ENCODE measurements around the gene GRK1.

The GRK1 gene

DNA sequence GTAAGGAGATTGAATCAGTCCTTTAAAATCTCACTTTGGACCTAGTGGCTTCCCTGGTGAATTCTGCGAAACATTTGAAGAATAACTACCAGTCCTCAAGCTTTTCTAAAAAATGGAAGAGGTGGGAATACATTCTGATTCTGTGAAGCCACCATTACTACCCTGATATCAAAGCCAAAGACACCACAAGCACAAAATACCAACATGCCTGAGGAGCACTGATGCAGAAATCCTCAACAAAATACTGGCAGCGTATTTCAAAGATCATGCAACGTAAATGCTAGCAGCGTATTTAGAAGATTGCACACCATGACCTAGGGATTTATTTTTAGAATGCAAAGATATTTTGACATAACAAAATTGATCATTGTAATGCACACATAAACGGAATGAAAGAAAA, 23.4 kb upstream of the GRK1 start:
- H3K9me3 ChIP-seq (ENCODE audit: control insufficient read depth, insufficient read depth, low read length): peaks cover 14% of the 10 kb centered on the region; the same call in 1 of the 2 replicates
- peaks cover 36% of the 10 kb centered on the region for H3K36me3 ChIP-seq (ENCODE audit: control insufficient read depth, insufficient read depth, low read length)
- no peak overlapping the region for H3K27ac ChIP-seq (ENCODE audit: low read depth, low read length)
- H3K27me3 ChIP-seq (ENCODE audit: control insufficient read depth, insufficient read depth, low read length): no peaks in the 10 kb centered on the region
- no peak overlapping the region for H3K4me3 ChIP-seq (ENCODE audit: low read depth, low read length)
- H3K9ac ChIP-seq (ENCODE audit: low read depth, low read length): no peak overlapping the region
- no peaks in the 10 kb centered on the region for H3K4me1 ChIP-seq (ENCODE audit: control insufficient read depth, insufficient read depth, low read length)

DNA sequence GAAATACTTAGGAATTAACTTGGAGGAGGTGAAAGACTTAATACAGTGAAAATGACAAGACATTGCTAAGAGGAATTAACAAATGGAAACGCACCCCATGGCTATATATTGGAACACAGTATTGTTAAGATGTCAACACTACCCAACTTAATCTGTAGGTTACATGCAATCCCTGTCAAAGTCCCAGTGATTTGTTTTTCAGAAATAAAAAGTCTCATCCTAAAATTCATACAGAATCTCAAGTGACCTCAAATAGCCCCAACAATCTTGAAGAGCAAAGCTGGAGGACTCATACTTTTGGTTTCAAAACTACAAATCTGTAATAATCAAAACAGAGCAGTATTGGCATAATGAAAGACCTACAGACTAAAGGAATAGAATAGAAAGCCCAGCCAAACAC, 22.2 kb upstream of the GRK1 start:
- H3K4me3 ChIP-seq (ENCODE audit: low read depth, low read length): no peak overlapping the region
- peaks cover 14% of the 10 kb centered on the region; the same call in 1 of the 2 replicates for H3K9me3 ChIP-seq (ENCODE audit: control insufficient read depth, insufficient read depth, low read length)
- no peak overlapping the region for H3K9ac ChIP-seq (ENCODE audit: low read depth, low read length)
- H3K27ac ChIP-seq (ENCODE audit: low read depth, low read length): no peak overlapping the region
- no peaks in the 10 kb centered on the region for H3K4me1 ChIP-seq (ENCODE audit: control insufficient read depth, insufficient read depth, low read length)
- H3K27me3 ChIP-seq (ENCODE audit: control insufficient read depth, insufficient read depth, low read length): no peaks in the 10 kb centered on the region
- H3K36me3 ChIP-seq (ENCODE audit: control insufficient read depth, insufficient read depth, low read length): peaks cover 24% of the 10 kb centered on the region

- Histone ChIP-seq H3K36me3 (ENCODE audit: control insufficient read depth, insufficient read depth, low read length) (peaks cover 19% of the 10 kb centered on the region), H3K27me3 (ENCODE audit: control insufficient read depth, insufficient read depth, low read length) (no peaks in the 10 kb centered on the region), H3K27ac (ENCODE audit: low read depth, low read length) (no peak overlapping the region), H3K4me3 (ENCODE audit: low read depth, low read length) (no peak overlapping the region), H3K4me1 (ENCODE audit: control insufficient read depth, insufficient read depth, low read length) (no peaks in the 10 kb centered on the region), H3K9me3 (ENCODE audit: control insufficient read depth, insufficient read depth, low read length) (peaks cover 14% of the 10 kb centered on the region; the same call in 1 of the 2 replicates), H3K9ac (ENCODE audit: low read depth, low read length) (no peak overlapping the region)
Observed at GRCh38 chr13:113645329-113645728, 21.7 kb upstream of the GRK1 start.

GRCh38 chr13:113646376-113646775, 20.6 kb upstream of the GRK1 start:
- H3K27me3 ChIP-seq (ENCODE audit: control insufficient read depth, insufficient read depth, low read length): no peaks in the 10 kb centered on the region
- H3K9ac ChIP-seq (ENCODE audit: low read depth, low read length): no peak overlapping the region
- H3K27ac ChIP-seq (ENCODE audit: low read depth, low read length): no peak overlapping the region
- peaks cover 12% of the 10 kb centered on the region; the same call in 1 of the 2 replicates for H3K36me3 ChIP-seq (ENCODE audit: control insufficient read depth, insufficient read depth, low read length)
- peaks cover 10% of the 10 kb centered on the region; the same call in 1 of the 2 replicates for H3K9me3 ChIP-seq (ENCODE audit: control insufficient read depth, insufficient read depth, low read length)
- no peak overlapping the region for H3K4me3 ChIP-seq (ENCODE audit: low read depth, low read length)
- no peaks in the 10 kb centered on the region for H3K4me1 ChIP-seq (ENCODE audit: control insufficient read depth, insufficient read depth, low read length)

GRCh38 chr13:113646921-113647340, 20.1 kb upstream of the GRK1 start:
- Histone ChIP-seq H3K36me3 (ENCODE audit: control insufficient read depth, insufficient read depth, low read length) (0 out of 2 replicates have a peak, but pooled peaks cover 6% of the 10 kb centered on the region), H3K27ac (ENCODE audit: low read depth, low read length) (no peak overlapping the region), H3K9ac (ENCODE audit: low read depth, low read length) (no peak overlapping the region)

GRCh38 chr13:113647351-113648215, 19.4 kb upstream of the GRK1 start:
- H3K27ac ChIP-seq (ENCODE audit: low read depth, low read length): no peak overlapping the region
- H3K4me1 ChIP-seq (ENCODE audit: control insufficient read depth, insufficient read depth, low read length): no peaks in the 10 kb centered on the region
- no peaks in the 10 kb centered on the region for H3K27me3 ChIP-seq (ENCODE audit: control insufficient read depth, insufficient read depth, low read length)
- no peak overlapping the region for H3K4me3 ChIP-seq (ENCODE audit: low read depth, low read length)
- H3K36me3 ChIP-seq (ENCODE audit: control insufficient read depth, insufficient read depth, low read length): no peaks in the 10 kb centered on the region
- H3K9me3 ChIP-seq (ENCODE audit: control insufficient read depth, insufficient read depth, low read length): peaks cover 7% of the 10 kb centered on the region; the same call in 1 of the 2 replicates
- H3K9ac ChIP-seq (ENCODE audit: low read depth, low read length): no peak overlapping the region

More at GRCh38 chr13:113646921-113647340, 20.1 kb upstream of the GRK1 start:
- H3K27me3 ChIP-seq (ENCODE audit: control insufficient read depth, insufficient read depth, low read length): no peaks in the 10 kb centered on the region
- peaks cover 10% of the 10 kb centered on the region; the same call in 1 of the 2 replicates for H3K9me3 ChIP-seq (ENCODE audit: control insufficient read depth, insufficient read depth, low read length)
- H3K4me3 ChIP-seq (ENCODE audit: low read depth, low read length): no peak overlapping the region
- no peaks in the 10 kb centered on the region for H3K4me1 ChIP-seq (ENCODE audit: control insufficient read depth, insufficient read depth, low read length)

DNA sequence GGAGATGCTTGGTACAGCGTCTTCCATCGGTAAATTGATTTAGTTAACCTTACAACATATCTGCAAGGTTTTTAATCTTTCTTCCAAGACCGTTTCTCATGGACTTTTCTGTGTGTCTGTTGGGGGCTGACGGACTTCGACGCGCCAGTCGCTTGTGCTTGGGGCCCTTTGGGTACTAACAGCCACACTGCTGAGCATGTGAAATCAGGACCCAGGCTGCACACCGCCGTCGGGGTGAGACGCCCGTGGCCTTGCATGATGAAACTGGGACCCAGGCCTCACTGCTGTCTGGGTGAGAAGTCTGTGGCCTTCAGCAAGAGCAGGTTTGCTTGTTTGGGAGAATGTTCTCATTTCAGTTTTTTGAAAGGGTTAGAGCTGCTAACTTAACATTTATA, 18.8 kb upstream of the GRK1 start:
- Histone ChIP-seq H3K4me1 (ENCODE audit: control insufficient read depth, insufficient read depth, low read length) (no peaks in the 10 kb centered on the region), H3K9me3 (ENCODE audit: control insufficient read depth, insufficient read depth, low read length) (peaks cover 4% of the 10 kb centered on the region; the same call in 1 of the 2 replicates), H3K36me3 (ENCODE audit: control insufficient read depth, insufficient read depth, low read length) (no peaks in the 10 kb centered on the region), H3K27me3 (ENCODE audit: control insufficient read depth, insufficient read depth, low read length) (no peaks in the 10 kb centered on the region), H3K27ac (ENCODE audit: low read depth, low read length) (no peak overlapping the region), H3K9ac (ENCODE audit: low read depth, low read length) (no peak overlapping the region), H3K4me3 (ENCODE audit: low read depth, low read length) (no peak overlapping the region)

DNA sequence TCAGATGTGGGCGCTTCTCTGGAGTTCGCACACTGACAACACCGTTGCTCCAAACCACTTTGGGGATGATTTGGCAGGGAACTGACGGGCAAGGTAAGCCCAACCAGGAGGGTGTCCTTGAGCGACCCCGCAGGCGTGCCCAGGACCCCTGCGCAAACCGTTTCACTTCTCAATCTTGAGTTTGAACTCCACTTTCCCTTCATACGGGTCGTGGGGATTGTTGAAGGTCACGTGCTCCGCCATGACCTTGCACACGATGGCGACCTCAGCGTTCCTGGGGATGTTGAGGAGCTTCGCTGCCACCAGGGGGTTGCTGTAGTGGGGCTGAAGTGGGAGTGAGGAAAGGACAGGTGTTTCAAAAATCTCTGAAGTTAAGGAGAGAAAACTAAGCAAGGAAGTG, 17.8 kb upstream of the GRK1 start:
- no peak overlapping the region for H3K27ac ChIP-seq (ENCODE audit: low read depth, low read length)
- H3K4me1 ChIP-seq (ENCODE audit: control insufficient read depth, insufficient read depth, low read length): no peaks in the 10 kb centered on the region
- H3K36me3 ChIP-seq (ENCODE audit: control insufficient read depth, insufficient read depth, low read length): no peaks in the 10 kb centered on the region
- no peak overlapping the region for H3K4me3 ChIP-seq (ENCODE audit: low read depth, low read length)
- H3K9ac ChIP-seq (ENCODE audit: low read depth, low read length): no peak overlapping the region
- 0 out of 2 replicates have a peak, but pooled peaks cover 3% of the 10 kb centered on the region for H3K9me3 ChIP-seq (ENCODE audit: control insufficient read depth, insufficient read depth, low read length)
- H3K27me3 ChIP-seq (ENCODE audit: control insufficient read depth, insufficient read depth, low read length): no peaks in the 10 kb centered on the region

GRCh38 chr13:113650275-113650674, 16.7 kb upstream of the GRK1 start:
- Histone ChIP-seq H3K4me3 (ENCODE audit: low read depth, low read length) (no peak overlapping the region), H3K27ac (ENCODE audit: low read depth, low read length) (no peak overlapping the region), H3K36me3 (ENCODE audit: control insufficient read depth, insufficient read depth, low read length) (no peaks in the 10 kb centered on the region), H3K4me1 (ENCODE audit: control insufficient read depth, insufficient read depth, low read length) (no peaks in the 10 kb centered on the region), H3K27me3 (ENCODE audit: control insufficient read depth, insufficient read depth, low read length) (no peaks in the 10 kb centered on the region), H3K9me3 (ENCODE audit: control insufficient read depth, insufficient read depth, low read length) (no peaks in the 10 kb centered on the region), H3K9ac (ENCODE audit: low read depth, low read length) (no peak overlapping the region)

- no peak overlapping the region for H3K4me3 ChIP-seq (ENCODE audit: low read depth, low read length)
- H3K36me3 ChIP-seq (ENCODE audit: control insufficient read depth, insufficient read depth, low read length): no peaks in the 10 kb centered on the region
- no peak overlapping the region for H3K27ac ChIP-seq (ENCODE audit: low read depth, low read length)
- H3K27me3 ChIP-seq (ENCODE audit: control insufficient read depth, insufficient read depth, low read length): no peaks in the 10 kb centered on the region
- no peaks in the 10 kb centered on the region for H3K4me1 ChIP-seq (ENCODE audit: control insufficient read depth, insufficient read depth, low read length)
- no peak overlapping the region for H3K9ac ChIP-seq (ENCODE audit: low read depth, low read length)
- H3K9me3 ChIP-seq (ENCODE audit: control insufficient read depth, insufficient read depth, low read length): no peaks in the 10 kb centered on the region
Observed at GRCh38 chr13:113650731-113651148, 16.3 kb upstream of the GRK1 start.
